Measurements from ENCODE around the gene PIK3C3.

Gene PIK3C3

GRCh38 chr18:41936471-41937134 is 18.4 kb upstream of the PIK3C3 start:
- no peaks in the 10 kb centered on the region for H3K79me2 ChIP-seq (ENCODE audit: control insufficient read depth, low read length)

GRCh38 chr18:41938445-41938844 is 16.6 kb upstream of the PIK3C3 start:
- no peaks in the 10 kb centered on the region for H3F3A ChIP-seq (ENCODE audit: control insufficient read depth, insufficient read depth)
- H3K4me2 ChIP-seq (ENCODE audit: low read length): no peak overlapping the region
- no peaks in the 10 kb centered on the region for H3K9me3 ChIP-seq (ENCODE audit: control insufficient read depth, insufficient read depth, low read length)
- no peak overlapping the region for H3K27ac ChIP-seq (ENCODE audit: low read depth, low read length)
- H3K36me3 ChIP-seq (ENCODE audit: control insufficient read depth, low read length): no peaks in the 10 kb centered on the region
- H3K4me1 ChIP-seq (ENCODE audit: control insufficient read depth, low read length): no peaks in the 10 kb centered on the region
- no peaks in the 10 kb centered on the region for H3K79me2 ChIP-seq (ENCODE audit: control insufficient read depth, low read length)
- no peaks in the 10 kb centered on the region for H4K20me1 ChIP-seq (ENCODE audit: control insufficient read depth, insufficient read depth, low read depth, low read length)
- H3K4me3 ChIP-seq (ENCODE audit: low read length): no peak overlapping the region
- TF ChIP-seq EZH2phosphoT487 (IDR thresholded peaks at IDR 0.05; ENCODE audit: borderline replicate concordance, low read length) (no peak), CTCF (IDR thresholded peaks at IDR 0.05; ENCODE audit: low read depth, low read length, poor library complexity, severe bottlenecking) (no peak)
- no peaks in the 10 kb centered on the region for H3K27me3 ChIP-seq (ENCODE audit: control insufficient read depth, low read length)
- no peaks in the 10 kb centered on the region for H3K9me2 ChIP-seq (replicated peaks; ENCODE audit: control insufficient read depth, low read length)

More at GRCh38 chr18:41936471-41937134, 18.4 kb upstream of the PIK3C3 start:
- H4K20me1 ChIP-seq (ENCODE audit: control insufficient read depth, insufficient read depth, low read depth, low read length): no peaks in the 10 kb centered on the region
- no peaks in the 10 kb centered on the region for H3K9me3 ChIP-seq (ENCODE audit: control insufficient read depth, insufficient read depth, low read length)
- TF ChIP-seq CTCF (IDR thresholded peaks at IDR 0.05; ENCODE audit: low read depth, low read length, poor library complexity, severe bottlenecking): no peak
- no peak for TF ChIP-seq EZH2phosphoT487 (IDR thresholded peaks at IDR 0.05; ENCODE audit: borderline replicate concordance, low read length)
- H3K4me3 ChIP-seq (ENCODE audit: low read length): no peak overlapping the region
- no peaks in the 10 kb centered on the region for H3K27me3 ChIP-seq (ENCODE audit: control insufficient read depth, low read length)
- no peak overlapping the region for H3K27ac ChIP-seq (ENCODE audit: low read depth, low read length)
- no peaks in the 10 kb centered on the region for H3K36me3 ChIP-seq (ENCODE audit: control insufficient read depth, low read length)
- H3K4me1 ChIP-seq (ENCODE audit: control insufficient read depth, low read length): no peaks in the 10 kb centered on the region
- H3F3A ChIP-seq (ENCODE audit: control insufficient read depth, insufficient read depth): no peaks in the 10 kb centered on the region
- H3K9me2 ChIP-seq (replicated peaks; ENCODE audit: control insufficient read depth, low read length): no peaks in the 10 kb centered on the region
- H3K4me2 ChIP-seq (ENCODE audit: low read length): no peak overlapping the region

GRCh38 chr18:41939326-41939725 is 15.7 kb upstream of the PIK3C3 start:
- no peak overlapping the region for H3K27ac ChIP-seq (ENCODE audit: low read depth, low read length)
- H3K4me2 ChIP-seq (ENCODE audit: low read length): no peak overlapping the region
- H3K9me2 ChIP-seq (replicated peaks; ENCODE audit: control insufficient read depth, low read length): no peaks in the 10 kb centered on the region
- no peaks in the 10 kb centered on the region for H3F3A ChIP-seq (ENCODE audit: control insufficient read depth, insufficient read depth)
- H4K20me1 ChIP-seq (ENCODE audit: control insufficient read depth, insufficient read depth, low read depth, low read length): no peaks in the 10 kb centered on the region
- H3K36me3 ChIP-seq (ENCODE audit: control insufficient read depth, low read length): no peaks in the 10 kb centered on the region
- H3K4me1 ChIP-seq (ENCODE audit: control insufficient read depth, low read length): no peaks in the 10 kb centered on the region
- no peaks in the 10 kb centered on the region for H3K9me3 ChIP-seq (ENCODE audit: control insufficient read depth, insufficient read depth, low read length)
- H3K79me2 ChIP-seq (ENCODE audit: control insufficient read depth, low read length): no peaks in the 10 kb centered on the region
- TF ChIP-seq EZH2phosphoT487 (IDR thresholded peaks at IDR 0.05; ENCODE audit: borderline replicate concordance, low read length) (no peak), CTCF (IDR thresholded peaks at IDR 0.05; ENCODE audit: low read depth, low read length, poor library complexity, severe bottlenecking) (no peak)
- H3K4me3 ChIP-seq (ENCODE audit: low read length): no peak overlapping the region
- no peaks in the 10 kb centered on the region for H3K27me3 ChIP-seq (ENCODE audit: control insufficient read depth, low read length)
